Esophagus (tissue), 2 donors: ENCODE results near the gene LRRC43. TPM values are rescaled to one million over a fixed set of nuclear protein-coding genes. Genes with fewer than 3 reads are reported as not detected.
A peak's percentile ranks its signal among the peaks of the same experiment; 100 is the strongest.
"Not testable (repeated sequence)": the region's sequence is repeated elsewhere in the genome, so short reads cannot be mapped to it uniquely, and the experiment has no call there.

ENCODE experiments used
- H3K27ac ChIP-seq, 2 donors: one replicate each; pipeline ENCODE4 v1.5.1; 2013; ENCODE audit warnings: low read depth in 2 of 2, mild to moderate bottlenecking in 2 of 2, inconsistent platforms in 1 of 2, low read length in 1 of 2, moderate library complexity in 1 of 2
- H3K27me3 ChIP-seq, 2 donors: one replicate each; pipeline ENCODE4 v1.6.1; 2013; ENCODE audit warnings: low read length in 2 of 2, control low read depth in 1 of 2, mild to moderate bottlenecking in 1 of 2; ENCODE audit not compliant: insufficient read depth in 2 of 2, control insufficient read depth in 1 of 2
- H3K36me3 ChIP-seq, 2 donors: one replicate each; pipeline ENCODE4 v1.6.1; 2013; ENCODE audit warnings: low read length in 1 of 2; ENCODE audit not compliant: control insufficient read depth in 2 of 2, insufficient read depth in 2 of 2
- H3K4me1 ChIP-seq, 2 donors: one replicate each; pipeline ENCODE4 v1.6.1; 2013; ENCODE audit warnings: low read length in 1 of 2; ENCODE audit not compliant: control insufficient read depth in 2 of 2, insufficient read depth in 2 of 2
- H3K4me3 ChIP-seq, 2 donors: one replicate each; pipeline ENCODE4 v1.5.1; 2013; ENCODE audit warnings: low read length in 2 of 2, mild to moderate bottlenecking in 2 of 2, low read depth in 1 of 2, moderate library complexity in 1 of 2
- H3K9me3 ChIP-seq, 2 donors: one replicate each; pipeline ENCODE4 v1.6.1; 2013; ENCODE audit warnings: mild to moderate bottlenecking in 2 of 2, low read depth in 1 of 2, low read length in 1 of 2, moderate library complexity in 1 of 2; ENCODE audit not compliant: control insufficient read depth in 2 of 2, insufficient read depth in 1 of 2
- WGBS, 2 donors: extraction: QIAGEN DNeasy Blood & Tissue Kit; methylation state at CpG; one replicate each; pipeline ENCODE4 v1.1.7; 2013; 5-methylcytosine and 5-hydroxymethylcytosine counted together
- polyA plus RNA-seq, 2 donors: library from polyadenylated mRNA; stranded (reverse); fragments of 200-250 nt; gene quantifications; one replicate each; pipeline ENCODE4 v1.2.3, GENCODE V29; 2013
- donor health status: healthy with polysubstance abuse.
- donor health status: Bipolar disorder and iron deficiency.

LRRC43 gene
- polyA plus RNA-seq, 2 donors, result 0.21 TPM; not detected in 1

GRCh38 chr12:122168492-122168891, 14.4 kb upstream of the LRRC43 start:
- 92 to 96% methylated on average over 3 of the region's 3 CpGs for WGBS, 2 donors
- Histone ChIP-seq H3K9me3 (no peaks in the 10 kb centered on the region), H3K36me3 (no peaks in the 10 kb centered on the region), H3K27me3 (no peaks in the 10 kb centered on the region), H3K4me1 (no peaks in the 10 kb centered on the region), H3K4me3 (no peak overlapping the region), H3K27ac (no peak overlapping the region)

- Histone ChIP-seq H3K27me3 (no peaks in the 10 kb centered on the region), H3K36me3 (no peaks in the 10 kb centered on the region), H3K4me1 (no peaks in the 10 kb centered on the region), H3K9me3 (no peaks in the 10 kb centered on the region), H3K27ac (no peak overlapping the region), H3K4me3 (no peak overlapping the region)
- WGBS, 2 donors, result 87 to 90% methylated on average over 5 of the region's 5 CpGs
Observed at GRCh38 chr12:122171399-122171798, 11.5 kb upstream of the LRRC43 start.

- Histone ChIP-seq H3K9me3 (no peaks in the 10 kb centered on the region), H3K4me1 (no peaks in the 10 kb centered on the region), H3K27ac (no peak overlapping the region), H3K27me3 (no peaks in the 10 kb centered on the region), H3K4me3 (no peak overlapping the region), H3K36me3 (no peaks in the 10 kb centered on the region)
- 65 to 74% methylated on average over 17 of the region's 17 CpGs for WGBS, 2 donors
Observed at GRCh38 chr12:122172262-122172939, 10.5 kb upstream of the LRRC43 start.

- no peaks in the 10 kb centered on the region for H3K9me3 ChIP-seq
- no peaks in the 10 kb centered on the region for H3K36me3 ChIP-seq
Observed at GRCh38 chr12:122174155-122174845, 8.6 kb upstream of the LRRC43 start, which contains the start of gene IL31. TSS of gene IL31 (minus strand) at chr12:122174221. CDS start at chr12:122174172, 49 bp downstream.

GRCh38 chr12:122176473-122176872, 6.5 kb upstream of the LRRC43 start:
- not testable (repeated sequence) for H3K9me3 ChIP-seq, H3K27ac ChIP-seq, H3K4me1 ChIP-seq, H3K27me3 ChIP-seq, H3K36me3 ChIP-seq, H3K4me3 ChIP-seq
- 59 to 71% methylated on average over 4 of the region's 4 CpGs for WGBS, 2 donors

More at GRCh38 chr12:122174155-122174845, 8.6 kb upstream of the LRRC43 start, which contains the start of gene IL31:
- no peak within 1 kb of the TSS for H3K27ac ChIP-seq
- no peaks in the 10 kb centered on the region for H3K4me1 ChIP-seq
- WGBS, 2 donors, result 82 to 83% methylated on average over 17 of the region's 17 CpGs
- no peak within 1 kb of the TSS for H3K4me3 ChIP-seq
- H3K27me3 ChIP-seq, result no peaks in the 10 kb centered on the region

GRCh38 chr12:122183588-122183940, 641 bp downstream of the LRRC43 start:
- Histone ChIP-seq H3K27me3 (no peaks in the 10 kb centered on the region), H3K36me3 (no peaks in the 10 kb centered on the region), H3K4me1 (peaks cover 0 to 5% of the 10 kb centered on the region in 2 donors), H3K4me3 (peak overlapping the region; percentile 43 to 47), H3K9me3 (no peaks in the 10 kb centered on the region), H3K27ac (no peak overlapping the region)
- 76 to 81% methylated on average over 10 of the region's 10 CpGs for WGBS, 2 donors

- Histone ChIP-seq H3K27ac (no peak overlapping the region), H3K27me3 (no peaks in the 10 kb centered on the region), H3K36me3 (no peaks in the 10 kb centered on the region), H3K9me3 (no peaks in the 10 kb centered on the region), H3K4me1 (peaks cover 0 to 5% of the 10 kb centered on the region in 2 donors), H3K4me3 (no peak overlapping the region)
- WGBS, 2 donors, result 84 to 88% methylated on average over 18 of the region's 18 CpGs
Observed at GRCh38 chr12:122184517-122184916, 1.6 kb downstream of the LRRC43 start.

GRCh38 chr12:122185079-122185478, 2.2 kb downstream of the LRRC43 start:
- WGBS, 2 donors, result 92 to 93% methylated on average over 7 of the region's 7 CpGs
- no peaks in the 10 kb centered on the region for H3K36me3 ChIP-seq
- H3K27ac ChIP-seq, result no peak overlapping the region
- H3K4me3 ChIP-seq, result no peak overlapping the region
- H3K4me1 ChIP-seq, result peaks cover 0 to 5% of the 10 kb centered on the region in 2 donors
- H3K9me3 ChIP-seq, result no peaks in the 10 kb centered on the region
- no peaks in the 10 kb centered on the region for H3K27me3 ChIP-seq

GRCh38 chr12:122185494-122186082, 2.7 kb downstream of the LRRC43 start:
- H3K4me3 ChIP-seq, result no peak overlapping the region
- peaks cover 0 to 5% of the 10 kb centered on the region in 2 donors for H3K4me1 ChIP-seq
- no peaks in the 10 kb centered on the region for H3K9me3 ChIP-seq
- 85 to 87% methylated on average over 9 to 10 of the region's 10 CpGs for WGBS, 2 donors
- H3K27me3 ChIP-seq, result no peaks in the 10 kb centered on the region
- no peak overlapping the region for H3K27ac ChIP-seq
- no peaks in the 10 kb centered on the region for H3K36me3 ChIP-seq
